HG03108 (cell line): ENCODE data around the gene CORO2B.

Experiments
- ATAC-seq: cut with Tn5 transposase; IDR thresholded peaks from one replicate; pipeline ENCODE4 v1.9.1; 2021; ENCODE audit warnings: moderate library complexity; ENCODE audit not compliant: unreplicated experiment

CORO2B gene

GRCh38 chr15:68578980-68579935, at the start of gene CORO2B:
TSS of gene CORO2B (plus strand) at chr15:68578993. CDS start at chr15:68579263, 270 bp downstream.
- ATAC-seq = no peak

- no peak for ATAC-seq
Measured at GRCh38 chr15:68531387-68532179, 47.2 kb upstream of the CORO2B start.

- no peak for ATAC-seq
Measured at GRCh38 chr15:68536331-68537095, 42.3 kb upstream of the CORO2B start.

- ATAC-seq = no peak
Measured at GRCh38 chr15:68537097-68537496, 41.7 kb upstream of the CORO2B start.

- ATAC-seq = no peak
Measured at GRCh38 chr15:68537506-68537905, 41.3 kb upstream of the CORO2B start.

GRCh38 chr15:68538311-68538710, 40.5 kb upstream of the CORO2B start:
- ATAC-seq = no peak

- ATAC-seq = no peak
Measured at GRCh38 chr15:68541743-68542142, 37.0 kb upstream of the CORO2B start.

GRCh38 chr15:68542348-68542747, 36.4 kb upstream of the CORO2B start:
- ATAC-seq = no peak

- no peak for ATAC-seq
Measured at GRCh38 chr15:68542771-68543164, 36.0 kb upstream of the CORO2B start.

- no peak for ATAC-seq
Measured at GRCh38 chr15:68543165-68544008, 35.4 kb upstream of the CORO2B start.

- no peak for ATAC-seq
Measured at GRCh38 chr15:68546318-68546717, 32.5 kb upstream of the CORO2B start.

GRCh38 chr15:68548364-68548763, 30.4 kb upstream of the CORO2B start:
- no peak for ATAC-seq

- no peak for ATAC-seq
Measured at GRCh38 chr15:68550004-68550403, 28.8 kb upstream of the CORO2B start.

GRCh38 chr15:68550498-68551295, 28.1 kb upstream of the CORO2B start:
- ATAC-seq = no peak

GRCh38 chr15:68551296-68551635, 27.5 kb upstream of the CORO2B start:
- no peak for ATAC-seq

- ATAC-seq = no peak
Measured at GRCh38 chr15:68552344-68552743, 26.4 kb upstream of the CORO2B start.

- ATAC-seq = no peak
Measured at GRCh38 chr15:68552773-68553172, 26.0 kb upstream of the CORO2B start.

GRCh38 chr15:68553314-68553993, 25.3 kb upstream of the CORO2B start:
- ATAC-seq = no peak
